ENCODE results near the gene FAXC.

DNA sequence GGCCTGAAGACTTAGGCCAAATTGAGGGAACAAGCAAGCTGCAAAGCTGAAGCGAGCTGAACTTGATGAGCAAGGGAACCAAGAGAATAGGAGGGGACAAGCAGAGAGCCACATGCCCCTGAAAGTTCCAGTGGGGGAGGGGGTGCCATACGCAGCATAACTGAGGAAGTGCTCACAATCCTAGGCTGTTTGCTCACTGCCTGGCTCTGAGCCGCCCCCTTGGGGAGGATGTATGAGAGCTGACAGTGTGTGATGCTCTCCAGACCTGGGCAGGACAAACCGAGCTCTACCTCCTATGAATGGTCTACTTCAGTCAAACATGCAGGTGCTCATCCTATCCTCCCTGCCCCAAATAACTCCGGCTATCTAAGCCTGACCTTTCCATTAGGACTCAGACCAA is 52.1 kb downstream of the FAXC start:
- TF ChIP-seq RNF2 (conservative IDR thresholded peaks at IDR 0.05; ENCODE audit: low read depth) (no peak), EHMT2 (IDR thresholded peaks at IDR 0.05; ENCODE audit: borderline replicate concordance, low read depth, low read length) (no peak), ZNF609 (CRISPR knock-in tag; IDR thresholded peaks at IDR 0.05; ENCODE audit: borderline replicate concordance) (no peak), JUNB (CRISPR knock-in tag; IDR thresholded peaks at IDR 0.05; ENCODE audit: borderline replicate concordance) (no peak), NFRKB (IDR thresholded peaks at IDR 0.05) (no peak), RELA (CRISPR knock-in tag; IDR thresholded peaks at IDR 0.05) (no peak), TP53 (CRISPR knock-in tag; conservative IDR thresholded peaks at IDR 0.05) (no peak), FOXC1 (CRISPR knock-in tag; IDR thresholded peaks at IDR 0.05; ENCODE audit: borderline replicate concordance) (no peak), NFE2L1 (CRISPR knock-in tag; IDR thresholded peaks at IDR 0.05; ENCODE audit: borderline replicate concordance) (no peak), RARG (CRISPR knock-in tag; IDR thresholded peaks at IDR 0.05; ENCODE audit: low read depth) (no peak), MYC (CRISPR knock-in tag; IDR thresholded peaks at IDR 0.05; ENCODE audit: borderline replicate concordance) (no peak), ZNF501 (CRISPR knock-in tag; IDR thresholded peaks at IDR 0.05) (no peak), NCOA5 (CRISPR knock-in tag; IDR thresholded peaks at IDR 0.05) (no peak)
- TF ChIP-seq, protein P1, sequence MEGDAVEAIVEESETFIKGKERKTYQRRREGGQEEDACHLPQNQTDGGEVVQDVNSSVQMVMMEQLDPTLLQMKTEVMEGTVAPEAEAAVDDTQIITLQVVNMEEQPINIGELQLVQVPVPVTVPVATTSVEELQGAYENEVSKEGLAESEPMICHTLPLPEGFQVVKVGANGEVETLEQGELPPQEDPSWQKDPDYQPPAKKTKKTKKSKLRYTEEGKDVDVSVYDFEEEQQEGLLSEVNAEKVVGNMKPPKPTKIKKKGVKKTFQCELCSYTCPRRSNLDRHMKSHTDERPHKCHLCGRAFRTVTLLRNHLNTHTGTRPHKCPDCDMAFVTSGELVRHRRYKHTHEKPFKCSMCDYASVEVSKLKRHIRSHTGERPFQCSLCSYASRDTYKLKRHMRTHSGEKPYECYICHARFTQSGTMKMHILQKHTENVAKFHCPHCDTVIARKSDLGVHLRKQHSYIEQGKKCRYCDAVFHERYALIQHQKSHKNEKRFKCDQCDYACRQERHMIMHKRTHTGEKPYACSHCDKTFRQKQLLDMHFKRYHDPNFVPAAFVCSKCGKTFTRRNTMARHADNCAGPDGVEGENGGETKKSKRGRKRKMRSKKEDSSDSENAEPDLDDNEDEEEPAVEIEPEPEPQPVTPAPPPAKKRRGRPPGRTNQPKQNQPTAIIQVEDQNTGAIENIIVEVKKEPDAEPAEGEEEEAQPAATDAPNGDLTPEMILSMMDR (CRISPR knock-in tag; IDR thresholded peaks at IDR 0.05), result no peak
